Measurements from ENCODE around the gene IL17B.

Gene IL17B

GRCh38 chr5:149421372-149421685, 42.2 kb upstream of the IL17B start:
- Histone ChIP-seq H3K4me3 (ENCODE audit: extremely low read depth, insufficient read depth, low read length, poor library complexity, severe bottlenecking) (no peak overlapping the region), H3K4me1 (ENCODE audit: control insufficient read depth, insufficient read depth, low read length, poor library complexity, severe bottlenecking) (peaks cover 66% of the 10 kb centered on the region), H3K9me3 (ENCODE audit: control insufficient read depth, low read length) (no peaks in the 10 kb centered on the region), H3K36me3 (ENCODE audit: control insufficient read depth, insufficient read depth, low read length) (no peaks in the 10 kb centered on the region), H3K27ac (ENCODE audit: low read depth, low read length, severe bottlenecking) (peak overlapping the region; percentile 91)
- 98 to 100% methylated on average over 3 to 5 of the region's 7 CpGs for WGBS, 2 experiments (ENCODE audit: insufficient coverage in 2 of 2)

GRCh38 chr5:149420545-149421371, 41.7 kb upstream of the IL17B start:
- peaks cover 64% of the 10 kb centered on the region for H3K4me1 ChIP-seq (ENCODE audit: control insufficient read depth, insufficient read depth, low read length, poor library complexity, severe bottlenecking)
- H3K36me3 ChIP-seq (ENCODE audit: control insufficient read depth, insufficient read depth, low read length): no peaks in the 10 kb centered on the region
- no peak overlapping the region for H3K4me3 ChIP-seq (ENCODE audit: extremely low read depth, insufficient read depth, low read length, poor library complexity, severe bottlenecking)
- no peaks in the 10 kb centered on the region for H3K9me3 ChIP-seq (ENCODE audit: control insufficient read depth, low read length)
- H3K27ac ChIP-seq (ENCODE audit: low read depth, low read length, severe bottlenecking): peak overlapping the region; percentile 91
- WGBS, 2 experiments (ENCODE audit: insufficient coverage in 2 of 2): 92 to 94% methylated on average over 17 of the region's 18 CpGs

- no peaks in the 10 kb centered on the region for H3K36me3 ChIP-seq (ENCODE audit: control insufficient read depth, insufficient read depth, low read length)
- H3K4me3 ChIP-seq (ENCODE audit: extremely low read depth, insufficient read depth, low read length, poor library complexity, severe bottlenecking): no peak overlapping the region
- 91 to 96% methylated on average over 9 to 11 of the region's 13 CpGs for WGBS, 2 experiments (ENCODE audit: insufficient coverage in 2 of 2)
- no peaks in the 10 kb centered on the region for H3K9me3 ChIP-seq (ENCODE audit: control insufficient read depth, low read length)
- H3K4me1 ChIP-seq (ENCODE audit: control insufficient read depth, insufficient read depth, low read length, poor library complexity, severe bottlenecking): peaks cover 64% of the 10 kb centered on the region
- H3K27ac ChIP-seq (ENCODE audit: low read depth, low read length, severe bottlenecking): no peak overlapping the region
Measured at GRCh38 chr5:149419859-149420544, 40.9 kb upstream of the IL17B start.

- 93 to 100% methylated on average over 3 of the region's 3 CpGs for WGBS, 2 experiments (ENCODE audit: insufficient coverage in 2 of 2)
- no peaks in the 10 kb centered on the region for H3K36me3 ChIP-seq (ENCODE audit: control insufficient read depth, insufficient read depth, low read length)
- H3K27ac ChIP-seq (ENCODE audit: low read depth, low read length, severe bottlenecking): no peak overlapping the region
Measured at GRCh38 chr5:149419532-149419858, 40.4 kb upstream of the IL17B start.

GRCh38 chr5:149418910-149419531, 39.9 kb upstream of the IL17B start:
- H3K4me3 ChIP-seq (ENCODE audit: extremely low read depth, insufficient read depth, low read length, poor library complexity, severe bottlenecking): no peak overlapping the region
- H3K4me1 ChIP-seq (ENCODE audit: control insufficient read depth, insufficient read depth, low read length, poor library complexity, severe bottlenecking): peaks cover 67% of the 10 kb centered on the region
- no peaks in the 10 kb centered on the region for H3K36me3 ChIP-seq (ENCODE audit: control insufficient read depth, insufficient read depth, low read length)
- WGBS, 2 experiments (ENCODE audit: insufficient coverage in 2 of 2): 93 to 100% methylated on average over 4 to 5 of the region's 6 CpGs
- peak overlapping the region; percentile 85 for H3K27ac ChIP-seq (ENCODE audit: low read depth, low read length, severe bottlenecking)
- H3K9me3 ChIP-seq (ENCODE audit: control insufficient read depth, low read length): no peaks in the 10 kb centered on the region

More at GRCh38 chr5:149419532-149419858, 40.4 kb upstream of the IL17B start:
- no peak overlapping the region for H3K4me3 ChIP-seq (ENCODE audit: extremely low read depth, insufficient read depth, low read length, poor library complexity, severe bottlenecking)
- no peaks in the 10 kb centered on the region for H3K9me3 ChIP-seq (ENCODE audit: control insufficient read depth, low read length)
- peaks cover 67% of the 10 kb centered on the region for H3K4me1 ChIP-seq (ENCODE audit: control insufficient read depth, insufficient read depth, low read length, poor library complexity, severe bottlenecking)

- H3K9me3 ChIP-seq (ENCODE audit: control insufficient read depth, low read length): no peaks in the 10 kb centered on the region
- H3K4me1 ChIP-seq (ENCODE audit: control insufficient read depth, insufficient read depth, low read length, poor library complexity, severe bottlenecking): peaks cover 58% of the 10 kb centered on the region
- H3K36me3 ChIP-seq (ENCODE audit: control insufficient read depth, insufficient read depth, low read length): no peaks in the 10 kb centered on the region
- 79 to 83% methylated on average over 6 to 7 of the region's 9 CpGs for WGBS, 2 experiments (ENCODE audit: insufficient coverage in 2 of 2)
- peak overlapping the region; percentile 85 for H3K27ac ChIP-seq (ENCODE audit: low read depth, low read length, severe bottlenecking)
- no peak overlapping the region for H3K4me3 ChIP-seq (ENCODE audit: extremely low read depth, insufficient read depth, low read length, poor library complexity, severe bottlenecking)
Measured at GRCh38 chr5:149417711-149418368, 38.7 kb upstream of the IL17B start.

- Histone ChIP-seq H3K9me3 (ENCODE audit: control insufficient read depth, low read length) (no peaks in the 10 kb centered on the region), H3K27ac (ENCODE audit: low read depth, low read length, severe bottlenecking) (peak overlapping the region; percentile 85), H3K4me3 (ENCODE audit: extremely low read depth, insufficient read depth, low read length, poor library complexity, severe bottlenecking) (no peak overlapping the region), H3K36me3 (ENCODE audit: control insufficient read depth, insufficient read depth, low read length) (no peaks in the 10 kb centered on the region), H3K4me1 (ENCODE audit: control insufficient read depth, insufficient read depth, low read length, poor library complexity, severe bottlenecking) (peaks cover 56% of the 10 kb centered on the region)
- 58 to 68% methylated on average over 5 to 6 of the region's 8 CpGs for WGBS, 2 experiments (ENCODE audit: insufficient coverage in 2 of 2)
Measured at GRCh38 chr5:149416987-149417710, 38.1 kb upstream of the IL17B start.

GRCh38 chr5:149415066-149415967, 36.2 kb upstream of the IL17B start:
- no peaks in the 10 kb centered on the region for H3K9me3 ChIP-seq (ENCODE audit: control insufficient read depth, low read length)
- WGBS, 2 experiments (ENCODE audit: insufficient coverage in 2 of 2): 96 to 99% methylated on average over 7 to 9 of the region's 10 CpGs
- peaks cover 45% of the 10 kb centered on the region for H3K4me1 ChIP-seq (ENCODE audit: control insufficient read depth, insufficient read depth, low read length, poor library complexity, severe bottlenecking)
- no peak overlapping the region for H3K4me3 ChIP-seq (ENCODE audit: extremely low read depth, insufficient read depth, low read length, poor library complexity, severe bottlenecking)
- H3K36me3 ChIP-seq (ENCODE audit: control insufficient read depth, insufficient read depth, low read length): no peaks in the 10 kb centered on the region
- H3K27ac ChIP-seq (ENCODE audit: low read depth, low read length, severe bottlenecking): peak overlapping the region; percentile 73

GRCh38 chr5:149414405-149415065, 35.4 kb upstream of the IL17B start:
- Histone ChIP-seq H3K4me3 (ENCODE audit: extremely low read depth, insufficient read depth, low read length, poor library complexity, severe bottlenecking) (no peak overlapping the region), H3K36me3 (ENCODE audit: control insufficient read depth, insufficient read depth, low read length) (no peaks in the 10 kb centered on the region), H3K9me3 (ENCODE audit: control insufficient read depth, low read length) (no peaks in the 10 kb centered on the region), H3K4me1 (ENCODE audit: control insufficient read depth, insufficient read depth, low read length, poor library complexity, severe bottlenecking) (peaks cover 42% of the 10 kb centered on the region), H3K27ac (ENCODE audit: low read depth, low read length, severe bottlenecking) (peak overlapping the region; percentile 73)
- WGBS, 2 experiments (ENCODE audit: insufficient coverage in 2 of 2): 80 to 81% methylated on average over 6 of the region's 7 CpGs

Measured in mesodermal cell (in vitro differentiated cells).